Parathyroid adenoma (tissue), 2 donors: ENCODE measurements around the gene TTLL4.

Experiments
- H2AFZ ChIP-seq: fragments of 300-600 bp; sonication (generic); one replicate; pipeline ENCODE4 v1.7.0; 2017; ENCODE audit warnings: antibody characterized with exemption, mild to moderate bottlenecking
- H3K27ac ChIP-seq: fragments of 300-600 bp; sonication (generic); one replicate; pipeline ENCODE4 v1.7.0; 2017
- H3K27me3 ChIP-seq: fragments of 300-600 bp; sonication (generic); one replicate; pipeline ENCODE4 v1.7.0; 2017; ENCODE audit warnings: low read length; ENCODE audit not compliant: control insufficient read depth, insufficient read depth
- H3K36me3 ChIP-seq: fragments of 300-600 bp; sonication (generic); one replicate; pipeline ENCODE4 v1.7.0; 2017; ENCODE audit warnings: low read length; ENCODE audit not compliant: control insufficient read depth, insufficient read depth
- H3K4me1 ChIP-seq: fragments of 300-600 bp; sonication (generic); one replicate; pipeline ENCODE4 v1.7.0; 2017; ENCODE audit warnings: control low read depth
- H3K4me2 ChIP-seq: fragments of 300-600 bp; sonication (generic); one replicate; pipeline ENCODE4 v1.7.0; 2017; ENCODE audit warnings: low read length
- H3K4me3 ChIP-seq: fragments of 300-600 bp; sonication (generic); one replicate; pipeline ENCODE4 v1.7.0; 2017; ENCODE audit warnings: low read depth, low read length
- H3K79me2 ChIP-seq: fragments of 300-600 bp; sonication (generic); one replicate; pipeline ENCODE4 v1.7.0; 2017; ENCODE audit warnings: control low read depth
- H3K9ac ChIP-seq: fragments of 300-600 bp; sonication (generic); one replicate; pipeline ENCODE4 v1.7.0; 2017; ENCODE audit warnings: mild to moderate bottlenecking
- H3K9me3 ChIP-seq: fragments of 300-600 bp; sonication (generic); one replicate; pipeline ENCODE4 v1.7.0; 2017; ENCODE audit warnings: low read length; ENCODE audit not compliant: control insufficient read depth
- CTCF ChIP-seq: fragments of 300-600 bp; sonication (generic); IDR thresholded peaks from one replicate; pipeline ENCODE4 v1.7.0; 2017; ENCODE audit warnings: antibody characterized with exemption, mild to moderate bottlenecking
- donor health status: primary hyperparathyroidism.

TTLL4 gene

GRCh38 chr2:218729640-218730039 lies 19.0 kb downstream of the TTLL4 start:
- no peak overlapping the region for H3K4me2 ChIP-seq
- H3K4me1 ChIP-seq, result no peaks in the 10 kb centered on the region
- H3K4me3 ChIP-seq, result no peak overlapping the region
- peaks cover 19% of the 10 kb centered on the region for H3K79me2 ChIP-seq
- H3K9ac ChIP-seq, result no peak overlapping the region
- H3K36me3 ChIP-seq, result no peaks in the 10 kb centered on the region
- H3K27me3 ChIP-seq, result no peaks in the 10 kb centered on the region
- no peaks in the 10 kb centered on the region for H3K9me3 ChIP-seq
- no peak overlapping the region for H2AFZ ChIP-seq
- no peak for TF ChIP-seq CTCF
- no peak overlapping the region for H3K27ac ChIP-seq

GRCh38 chr2:218732052-218732760 lies 21.6 kb downstream of the TTLL4 start:
- no peak overlapping the region for H3K9ac ChIP-seq
- H3K27me3 ChIP-seq, result no peaks in the 10 kb centered on the region

DNA sequence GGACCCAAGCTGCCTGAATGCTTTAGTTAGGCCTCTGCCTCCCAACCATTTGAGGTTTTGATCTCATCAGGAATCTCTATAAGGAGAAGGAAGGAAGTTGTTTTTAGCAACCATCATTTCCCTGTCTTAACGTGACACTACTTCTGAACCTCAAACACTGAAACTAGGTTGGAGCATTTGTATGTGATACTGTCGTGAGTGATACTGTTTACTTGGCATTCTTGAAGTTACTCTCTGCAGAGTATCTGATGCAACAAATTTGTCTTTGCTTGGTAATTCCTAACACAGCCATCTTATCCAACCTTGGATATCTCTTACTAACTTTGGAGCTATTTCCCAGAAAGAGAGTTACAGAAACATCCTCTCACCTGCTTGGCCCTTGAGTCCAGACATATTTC lies 22.1 kb downstream of the TTLL4 start:
- no peak overlapping the region for H3K4me2 ChIP-seq
- TF ChIP-seq CTCF, result no peak
- no peak overlapping the region for H3K9ac ChIP-seq
- peaks cover 6% of the 10 kb centered on the region for H3K79me2 ChIP-seq
- H3K27me3 ChIP-seq, result no peaks in the 10 kb centered on the region
- no peaks in the 10 kb centered on the region for H3K36me3 ChIP-seq
- no peaks in the 10 kb centered on the region for H3K9me3 ChIP-seq
- no peak overlapping the region for H3K27ac ChIP-seq
- no peak overlapping the region for H2AFZ ChIP-seq
- H3K4me1 ChIP-seq, result no peaks in the 10 kb centered on the region
- no peak overlapping the region for H3K4me3 ChIP-seq

More at GRCh38 chr2:218732052-218732760, 21.6 kb downstream of the TTLL4 start:
- Histone ChIP-seq H3K9me3 (no peaks in the 10 kb centered on the region), H3K79me2 (peaks cover 9% of the 10 kb centered on the region), H3K4me1 (no peaks in the 10 kb centered on the region), H2AFZ (no peak overlapping the region), H3K4me2 (no peak overlapping the region), H3K36me3 (no peaks in the 10 kb centered on the region), H3K4me3 (no peak overlapping the region), H3K27ac (no peak overlapping the region)
- no peak for TF ChIP-seq CTCF

- Histone ChIP-seq H3K9me3 (no peaks in the 10 kb centered on the region), H3K27me3 (no peaks in the 10 kb centered on the region), H3K4me2 (no peak overlapping the region), H2AFZ (no peak overlapping the region), H3K27ac (no peak overlapping the region), H3K79me2 (peaks cover 3% of the 10 kb centered on the region), H3K4me3 (no peak overlapping the region), H3K4me1 (no peaks in the 10 kb centered on the region), H3K9ac (no peak overlapping the region), H3K36me3 (no peaks in the 10 kb centered on the region)
- TF ChIP-seq CTCF, result no peak
These were observed 22.8 kb downstream of the TTLL4 start for GRCh38 chr2:218733171-218734021.
